GM03348 (cell line): ENCODE data around the gene MT1H.
A peak's percentile ranks its signal among the peaks of the same experiment; 100 is the strongest.
"Not testable (repeated sequence)": the region's sequence is repeated elsewhere in the genome, so short reads cannot be mapped to it uniquely, and the experiment has no call there.

Experiments
- DNase-seq: peaks from one replicate; pipeline ENCODE4 v3.0.0; 2012; ENCODE audit warnings: low spot score

Gene MT1H

GRCh38 chr16:56669005-56669839 is at the start of gene MT1H:
MT1H (plus strand) TSS chr16:56669814; CDS start chr16:56669885, 71 bp downstream.
- DNase-seq = no peak

- no peak for DNase-seq
These were observed 49.2 kb upstream of the MT1H start for GRCh38 chr16:56620339-56620897.

- DNase-seq = not testable (repeated sequence)
These were observed 47.8 kb upstream of the MT1H start for GRCh38 chr16:56621665-56622445.

- not testable (repeated sequence) for DNase-seq
These were observed 46.4 kb upstream of the MT1H start for GRCh38 chr16:56623184-56623583.

GRCh38 chr16:56623637-56624036 is 46.0 kb upstream of the MT1H start:
- DNase-seq = no peak

- DNase-seq = peak; percentile 95
These were observed 44.3 kb upstream of the MT1H start, which contains the start of gene MT1E for GRCh38 chr16:56625140-56625942. MT1E (plus strand) TSS chr16:56625781; CDS start chr16:56625852, 71 bp downstream.

GRCh38 chr16:56625943-56626654 is 43.5 kb upstream of the MT1H start:
- peak; percentile 73 for DNase-seq

- DNase-seq = no peak
These were observed 42.9 kb upstream of the MT1H start for GRCh38 chr16:56626685-56627084.

- DNase-seq = no peak
These were observed 40.9 kb upstream of the MT1H start for GRCh38 chr16:56628486-56629350.

GRCh38 chr16:56629531-56629930 is 40.1 kb upstream of the MT1H start:
- DNase-seq = no peak

GRCh38 chr16:56630134-56630533 is 39.5 kb upstream of the MT1H start:
- no peak for DNase-seq

- no peak for DNase-seq
These were observed 38.4 kb upstream of the MT1H start for GRCh38 chr16:56631197-56631596.

- DNase-seq = no peak
These were observed 37.8 kb upstream of the MT1H start for GRCh38 chr16:56631832-56632155.

- DNase-seq = peak; percentile 76
These were observed 37.3 kb upstream of the MT1H start, which contains the start of gene MT1M for GRCh38 chr16:56632156-56632847. MT1M (plus strand) TSS chr16:56632659; CDS start chr16:56632732, 73 bp downstream.

- DNase-seq = no peak
These were observed 36.7 kb upstream of the MT1H start for GRCh38 chr16:56632848-56633365.

GRCh38 chr16:56633535-56633934 is 36.1 kb upstream of the MT1H start:
- DNase-seq = no peak

GRCh38 chr16:56634715-56635440 is 34.7 kb upstream of the MT1H start:
- DNase-seq = no peak

GRCh38 chr16:56635441-56635967 is 34.1 kb upstream of the MT1H start:
- no peak for DNase-seq
